HG02885 (cell line): ENCODE measurements around the gene CSNK2B.

Source experiments
- ATAC-seq: cut with Tn5 transposase; IDR thresholded peaks from one replicate; pipeline ENCODE4 v1.9.1; 2021; ENCODE audit warnings: mild to moderate bottlenecking; ENCODE audit not compliant: unreplicated experiment, poor library complexity

The CSNK2B gene

GRCh38 chr6:31660381-31661261 lies 5.3 kb upstream of the CSNK2B start, which contains the start of gene C6orf47:
C6orf47 (minus strand) TSS chr6:31660778; CDS start chr6:31659947, 831 bp downstream.
- ATAC-seq = peak; percentile 54

- ATAC-seq = no peak
Measured at GRCh38 chr6:31661262-31662123, 4.4 kb upstream of the CSNK2B start.

- no peak for ATAC-seq
Measured at GRCh38 chr6:31662124-31662723, 3.7 kb upstream of the CSNK2B start.

- no peak for ATAC-seq
Measured at GRCh38 chr6:31663126-31663960, 2.5 kb upstream of the CSNK2B start.

- no peak for ATAC-seq
Measured at GRCh38 chr6:31663961-31664789, 1.7 kb upstream of the CSNK2B start.

- peak; percentile 34 for ATAC-seq
Measured at GRCh38 chr6:31664790-31665500, 935 bp upstream of the CSNK2B start, which contains the start of gene GPANK1. GPANK1 (minus strand) TSS chr6:31664997; CDS start chr6:31664478, 519 bp downstream.

GRCh38 chr6:31666337-31666965 lies 571 bp downstream of the CSNK2B start:
- ATAC-seq = no peak

GRCh38 chr6:31669676-31670075 lies 3.8 kb downstream of the CSNK2B start, which contains the start of gene LY6G5B:
LY6G5B (plus strand) TSS chr6:31669976; CDS start chr6:31670951, 975 bp downstream.
- ATAC-seq = no peak

- no peak for ATAC-seq
Measured at GRCh38 chr6:31676322-31676903, 10.5 kb downstream of the CSNK2B start.

GRCh38 chr6:31676904-31677303 lies 11.0 kb downstream of the CSNK2B start:
- ATAC-seq = no peak

GRCh38 chr6:31677955-31678354 lies 12.1 kb downstream of the CSNK2B start:
- no peak for ATAC-seq

GRCh38 chr6:31680226-31681134 lies 14.6 kb downstream of the CSNK2B start, which contains the start of gene LY6G5C:
LY6G5C (minus strand) TSS chr6:31681067; CDS start chr6:31680373, 694 bp downstream.
- ATAC-seq = peak; percentile 51

- ATAC-seq = no peak
Measured at GRCh38 chr6:31681135-31681671, 15.3 kb downstream of the CSNK2B start.

GRCh38 chr6:31683591-31683990 lies 17.7 kb downstream of the CSNK2B start:
- no peak for ATAC-seq

- no peak for ATAC-seq
Measured at GRCh38 chr6:31686483-31686882, 20.6 kb downstream of the CSNK2B start.

GRCh38 chr6:31687321-31687720 lies 21.4 kb downstream of the CSNK2B start:
- no peak for ATAC-seq
